H7 (cell line): ENCODE measurements around the gene SMYD1. TPM values are rescaled to one million over a fixed set of nuclear protein-coding genes. Genes with fewer than 3 reads are reported as not detected.

Experiments
- DNase-seq: peaks from one replicate; pipeline ENCODE4 v3.0.0; 2012
- H3K27me3 ChIP-seq: 2 replicates; pipeline ENCODE4 v1.6.0; 2011; ENCODE audit warnings: mild to moderate bottlenecking, low read length; ENCODE audit not compliant: control insufficient read depth, insufficient read depth
- H3K36me3 ChIP-seq: replicated peaks from 2 replicates; pipeline ENCODE4 v1.5.1; 2011; ENCODE audit warnings: low read length; ENCODE audit not compliant: control insufficient read depth, insufficient read depth
- H3K4me3 ChIP-seq: 2 replicates; pipeline ENCODE4 v1.5.1; 2011; ENCODE audit warnings: low read depth, mild to moderate bottlenecking, control low read depth, low read length, moderate library complexity; ENCODE audit not compliant: insufficient read depth
- total RNA-seq: library from RNA; depleted of rRNA; stranded (reverse); fragments of >200 nt; shearing (Covaris generic); gene quantifications from 2 replicates; pipeline ENCODE4 v1.2.3, GENCODE V29; 2014

Gene SMYD1
- total RNA-seq, 1 experiment from 2014 or later, result 0.17 TPM

DNA sequence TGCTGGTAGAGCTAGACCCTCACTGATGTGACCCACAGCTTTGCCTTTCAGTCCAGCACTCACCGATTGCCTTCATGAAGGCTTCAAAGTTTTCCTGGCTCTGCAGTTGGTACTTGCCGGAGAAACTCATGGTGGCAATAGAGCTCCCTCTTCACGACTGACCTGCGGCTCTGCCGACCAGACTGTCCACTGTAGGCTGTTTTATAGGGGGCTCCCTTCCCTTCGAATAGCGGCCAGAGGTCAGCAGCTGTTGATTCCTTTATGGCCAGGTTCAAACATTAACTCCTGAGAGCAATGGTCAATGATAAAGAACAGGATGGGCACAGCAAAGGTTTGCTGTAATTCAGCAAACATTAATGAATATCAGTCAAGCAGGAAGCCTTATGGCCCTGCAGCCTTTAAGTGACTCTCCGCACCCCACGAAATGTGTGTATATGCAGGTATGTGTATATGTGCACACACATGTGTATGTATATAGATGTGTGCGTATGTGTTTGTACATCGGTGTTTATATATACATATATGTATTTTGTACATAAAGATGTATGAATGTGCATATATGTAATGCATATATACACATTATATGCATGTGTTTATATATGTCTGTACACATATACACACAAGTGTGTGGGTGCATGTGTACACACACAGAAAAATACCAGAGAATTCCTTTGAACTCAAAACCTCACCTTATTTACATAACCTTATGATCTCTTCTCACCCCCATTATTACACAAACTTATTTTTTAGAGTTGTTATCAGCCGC lies 60.4 kb downstream of the SMYD1 start, which contains the start of gene FABP1:
TSS of gene FABP1 (minus strand) at position 175 of the 766 bp plus-strand sequence. CDS start at position 130, 45 bp downstream.
- Histone ChIP-seq H3K4me3 (no peak within 1 kb of the TSS), H3K27me3 (no peaks in the 10 kb centered on the region), H3K36me3 (no peaks in the 10 kb centered on the region)
- no peak for DNase-seq

- H3K27me3 ChIP-seq, result no peaks in the 10 kb centered on the region
- H3K36me3 ChIP-seq, result no peaks in the 10 kb centered on the region
- DNase-seq, result no peak
- no peak overlapping the region for H3K4me3 ChIP-seq
Measured at GRCh38 chr2:88128654-88129312, 61.2 kb downstream of the SMYD1 start.

DNA sequence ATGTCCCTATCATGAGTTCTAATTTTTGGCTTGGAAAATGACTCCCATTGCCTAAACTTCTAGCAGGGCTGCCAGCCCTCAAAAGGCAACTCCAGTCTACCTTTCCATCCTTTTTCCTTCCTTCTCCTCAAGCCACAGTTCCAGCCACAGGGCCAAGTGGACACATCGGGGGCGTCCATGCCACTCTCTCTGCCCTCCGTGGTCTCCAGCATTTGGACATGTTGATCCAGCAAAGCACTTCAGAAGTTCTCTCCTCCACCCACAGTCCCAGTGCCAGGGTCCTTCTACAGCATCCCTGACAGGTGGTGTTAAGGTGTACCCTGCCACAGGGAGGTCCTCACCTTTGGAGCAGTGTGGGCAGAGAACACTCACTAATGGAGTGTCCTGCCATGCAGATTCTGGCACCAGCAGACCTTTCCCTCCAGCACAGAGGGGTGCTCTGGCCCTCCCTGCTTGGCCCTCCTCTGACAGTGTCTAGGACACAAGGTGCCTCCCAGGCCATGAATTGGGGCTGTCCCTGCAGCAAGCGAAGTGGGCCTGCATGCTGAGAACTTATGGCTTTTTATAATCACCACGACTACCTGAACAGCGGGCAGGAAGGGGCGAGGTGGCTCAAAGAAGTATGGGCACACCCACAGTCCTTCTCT lies 61.8 kb downstream of the SMYD1 start:
- no peak for DNase-seq
- H3K27me3 ChIP-seq, result no peaks in the 10 kb centered on the region
- no peaks in the 10 kb centered on the region for H3K36me3 ChIP-seq
- H3K4me3 ChIP-seq, result no peak overlapping the region

- Histone ChIP-seq H3K27me3 (no peaks in the 10 kb centered on the region), H3K36me3 (no peaks in the 10 kb centered on the region), H3K4me3 (no peak overlapping the region)
Measured at GRCh38 chr2:88131201-88131998, 63.8 kb downstream of the SMYD1 start.

DNA sequence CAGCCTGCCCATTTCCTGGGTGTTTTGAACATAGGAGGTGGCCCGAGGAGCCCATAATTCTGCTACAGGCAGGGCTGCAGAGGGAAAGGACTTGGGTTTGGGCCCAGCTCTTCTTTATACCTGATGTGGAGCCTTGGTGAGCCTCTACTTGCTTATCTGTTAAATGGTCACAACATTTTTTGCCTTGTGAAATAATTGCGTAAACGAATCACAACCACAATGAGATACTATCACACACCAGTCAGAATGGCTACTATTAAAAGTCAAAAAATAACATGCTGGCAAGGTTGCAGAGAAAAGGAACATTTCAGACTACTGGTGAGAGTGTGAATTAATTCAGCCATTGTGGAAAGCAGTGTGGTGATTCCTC lies 64.4 kb downstream of the SMYD1 start:
- no peak for DNase-seq
- no peaks in the 10 kb centered on the region for H3K36me3 ChIP-seq
- H3K4me3 ChIP-seq, result no peak overlapping the region
- H3K27me3 ChIP-seq, result no peaks in the 10 kb centered on the region

More at GRCh38 chr2:88131201-88131998, 63.8 kb downstream of the SMYD1 start:
- no peak for DNase-seq

DNA sequence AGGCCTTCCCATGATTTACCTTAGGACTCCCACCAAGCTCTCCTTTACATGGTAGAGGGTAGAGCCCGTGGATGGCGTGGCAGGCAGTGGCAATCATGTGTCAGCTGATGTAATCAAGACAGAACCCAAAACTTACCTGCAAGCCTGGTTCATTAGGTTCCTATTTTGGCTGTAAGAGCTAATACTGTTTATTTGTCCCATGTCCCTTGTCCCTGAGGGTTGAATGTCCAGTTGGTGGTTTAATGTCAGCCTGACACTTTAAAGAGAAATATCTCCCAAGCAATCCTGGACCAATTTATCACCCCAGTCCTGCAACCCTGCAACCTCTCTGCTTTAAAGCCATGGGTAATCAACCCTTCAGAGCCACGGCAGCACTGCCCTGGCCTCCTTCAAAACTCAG lies 66.2 kb downstream of the SMYD1 start:
- no peaks in the 10 kb centered on the region for H3K36me3 ChIP-seq
- no peak for DNase-seq
- no peak overlapping the region for H3K4me3 ChIP-seq
- H3K27me3 ChIP-seq, result no peaks in the 10 kb centered on the region

GRCh38 chr2:88136817-88137216 lies 69.2 kb downstream of the SMYD1 start:
- Histone ChIP-seq H3K4me3 (no peak overlapping the region), H3K27me3 (no peaks in the 10 kb centered on the region), H3K36me3 (no peaks in the 10 kb centered on the region)
- DNase-seq, result no peak

DNA sequence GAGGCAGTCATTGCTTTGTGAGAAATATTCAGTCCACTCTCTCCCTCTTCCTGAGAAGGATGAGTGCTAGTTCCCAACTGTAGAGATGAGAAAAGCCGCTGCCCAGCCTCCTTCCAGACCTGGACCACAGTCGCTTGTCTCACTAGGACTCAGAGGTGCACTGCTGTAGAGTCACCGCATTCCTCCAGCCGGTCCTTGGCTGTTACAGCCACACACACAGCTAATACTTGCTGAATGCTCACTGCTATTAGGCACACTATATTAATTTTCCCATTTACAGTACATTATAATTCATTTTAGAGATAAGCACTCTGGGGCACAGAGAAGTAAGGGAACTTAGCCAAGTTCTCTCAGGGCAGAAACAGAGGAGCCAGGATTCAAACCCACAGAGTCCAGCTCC lies 70.2 kb downstream of the SMYD1 start:
- H3K4me3 ChIP-seq, result no peak overlapping the region
- H3K36me3 ChIP-seq, result no peaks in the 10 kb centered on the region
- DNase-seq, result no peak
- no peaks in the 10 kb centered on the region for H3K27me3 ChIP-seq

DNA sequence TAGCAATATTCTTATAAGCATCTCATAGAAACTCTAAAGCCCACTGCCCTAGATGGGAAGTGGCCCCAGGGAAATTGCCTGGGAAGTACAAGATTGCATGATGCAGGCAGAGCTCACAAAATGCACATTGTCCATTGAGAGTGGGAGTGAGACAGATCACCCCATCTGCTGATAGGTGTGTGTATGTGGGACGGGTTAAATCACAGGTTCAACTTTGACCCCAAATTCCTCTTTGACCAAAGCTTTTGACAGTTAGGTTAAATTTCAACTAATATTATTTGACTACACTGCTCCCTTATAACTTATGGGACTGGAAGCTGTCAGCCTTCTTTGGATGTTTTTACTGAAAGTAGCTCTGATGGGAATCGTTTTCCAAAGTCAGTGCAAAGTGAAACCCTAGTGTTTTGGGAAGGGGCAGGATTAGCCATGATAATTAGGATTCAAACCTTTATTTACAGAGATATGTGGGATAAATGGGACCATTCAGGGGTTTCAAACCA lies 71.6 kb downstream of the SMYD1 start:
- Histone ChIP-seq H3K36me3 (no peaks in the 10 kb centered on the region), H3K27me3 (no peaks in the 10 kb centered on the region)

DNA sequence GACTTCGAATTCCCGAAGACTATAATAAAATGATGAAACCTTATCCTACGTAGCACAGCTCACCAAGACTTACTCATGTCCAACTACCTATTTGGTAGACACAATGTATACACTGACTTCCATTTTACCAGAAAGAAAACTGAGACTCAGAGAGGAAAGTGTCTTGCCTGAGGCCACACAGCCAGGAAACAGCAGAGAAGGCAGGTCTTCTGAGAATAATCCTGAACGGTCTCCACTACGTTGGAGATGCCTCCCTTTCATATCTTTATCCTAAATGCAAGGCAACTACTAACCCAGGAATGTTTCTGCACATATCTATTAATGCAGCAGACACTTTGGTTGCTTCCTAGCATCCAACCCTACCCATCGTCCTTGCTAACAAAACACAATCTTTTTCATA lies 72.2 kb downstream of the SMYD1 start:
- Histone ChIP-seq H3K4me3 (no peak overlapping the region), H3K36me3 (no peaks in the 10 kb centered on the region), H3K27me3 (no peaks in the 10 kb centered on the region)
- DNase-seq, result no peak

More for the DNA sequence above, 71.6 kb downstream of the SMYD1 start:
- DNase-seq, result no peak
- no peak overlapping the region for H3K4me3 ChIP-seq

DNA sequence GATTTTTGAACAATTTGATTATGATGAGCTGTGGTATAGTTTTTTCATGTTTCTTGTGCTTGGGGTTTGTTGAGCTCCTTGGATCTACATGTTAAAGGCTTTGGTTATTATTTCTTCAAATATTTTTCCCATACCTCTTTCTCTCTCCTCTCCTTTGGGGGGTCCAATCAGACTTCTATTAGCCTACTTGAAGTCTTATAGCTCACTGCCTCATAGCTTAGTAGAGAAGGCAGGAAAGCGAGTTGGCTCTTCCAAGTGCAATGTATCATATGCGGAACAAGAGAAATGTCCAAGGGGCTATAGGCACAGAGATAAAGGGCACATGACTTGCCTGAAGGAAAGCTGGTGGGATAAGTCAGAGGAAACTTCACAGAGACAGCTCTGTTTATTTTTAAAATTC lies 74.3 kb downstream of the SMYD1 start:
- Histone ChIP-seq H3K36me3 (no peaks in the 10 kb centered on the region), H3K27me3 (no peaks in the 10 kb centered on the region), H3K4me3 (no peak overlapping the region)
- DNase-seq, result no peak

DNA sequence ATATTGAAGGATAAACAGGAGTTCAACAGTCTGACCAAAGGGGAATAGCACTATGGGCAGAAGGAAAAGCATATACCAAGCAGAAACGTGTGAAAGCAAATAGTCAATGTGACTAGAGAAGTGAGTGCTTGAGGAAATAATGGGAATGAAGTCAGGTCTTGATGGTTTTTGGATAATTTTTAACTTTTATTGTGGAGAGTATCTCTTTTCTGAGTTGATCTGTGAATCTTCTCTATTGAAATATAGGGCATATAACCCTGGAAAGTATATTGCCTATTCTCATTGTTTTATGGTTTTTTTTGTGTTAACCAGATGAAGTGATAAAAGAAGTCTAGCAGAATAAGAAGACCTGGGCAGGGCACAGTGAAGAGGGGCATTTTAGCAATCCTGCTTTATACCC lies 76.6 kb downstream of the SMYD1 start:
- no peak for DNase-seq
- Histone ChIP-seq H3K27me3 (no peaks in the 10 kb centered on the region), H3K36me3 (no peaks in the 10 kb centered on the region), H3K4me3 (no peak overlapping the region)

DNA sequence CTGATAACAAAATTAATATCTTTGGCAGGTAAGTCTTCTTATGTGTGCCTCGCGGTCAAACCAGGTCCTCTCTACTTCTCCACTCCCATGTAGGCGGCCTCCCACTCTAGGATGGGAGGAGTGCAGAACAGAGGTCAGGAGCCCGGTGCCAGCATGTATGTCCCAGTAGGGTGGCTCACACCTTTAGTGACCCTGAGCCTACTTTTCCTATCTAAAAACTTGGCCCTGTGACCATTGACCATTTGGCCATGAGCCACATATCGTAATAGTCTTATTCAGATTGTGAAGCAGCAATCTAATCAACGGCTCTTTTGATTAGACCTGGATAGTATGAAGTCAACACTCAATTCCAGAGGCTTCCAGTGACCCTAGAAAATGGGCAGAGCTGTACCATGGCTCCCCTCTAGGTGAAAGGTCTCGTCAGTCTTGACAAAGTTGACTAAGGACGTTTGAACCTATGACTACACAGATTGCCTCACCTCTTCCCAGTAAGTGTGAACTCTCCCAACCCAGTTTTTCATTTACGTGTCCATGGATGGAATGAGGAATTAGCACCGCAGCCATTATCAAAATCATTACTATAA lies 77.4 kb downstream of the SMYD1 start:
- Histone ChIP-seq H3K27me3 (no peaks in the 10 kb centered on the region), H3K4me3 (no peak overlapping the region), H3K36me3 (no peaks in the 10 kb centered on the region)
- DNase-seq, result no peak

GRCh38 chr2:88146590-88146989 lies 79.0 kb downstream of the SMYD1 start:
- H3K4me3 ChIP-seq, result no peak overlapping the region
- H3K36me3 ChIP-seq, result no peaks in the 10 kb centered on the region
- no peak for DNase-seq
- no peaks in the 10 kb centered on the region for H3K27me3 ChIP-seq
